Mucosa of gallbladder (tissue), 1 donor: ENCODE measurements around the gene LAMB4. TPM values are rescaled to one million over a fixed set of nuclear protein-coding genes. Genes with fewer than 3 reads are reported as not detected.

Experiments used
- DNase-seq: peaks from one replicate; pipeline ENCODE4 v3.0.0-alpha.2; 2020; ENCODE audit warnings: low spot score
- total RNA-seq: library from RNA; stranded (reverse); gene quantifications from one replicate; pipeline ENCODE4 v1.2.1, GENCODE V29; 2021
- donor health status: DM: no; HTN: no; CAD: no.

Gene LAMB4
- total RNA-seq, 1 donor from 2014 or later = 0.83 TPM

- no peak for DNase-seq
Observed at GRCh38 chr7:108112683-108113082, 17.5 kb downstream of the LAMB4 start.

GRCh38 chr7:108109221-108109908 is 20.8 kb downstream of the LAMB4 start:
- no peak for DNase-seq

GRCh38 chr7:108108131-108108530 is 22.0 kb downstream of the LAMB4 start:
- no peak for DNase-seq

- DNase-seq = peak; percentile 20
Observed at GRCh38 chr7:108104324-108104723, 25.8 kb downstream of the LAMB4 start.

GRCh38 chr7:108103558-108104298 is 26.4 kb downstream of the LAMB4 start:
- peak; percentile 27 for DNase-seq

GRCh38 chr7:108102671-108103312 is 27.4 kb downstream of the LAMB4 start:
- no peak for DNase-seq

- no peak for DNase-seq
Observed at GRCh38 chr7:108101759-108102158, 28.4 kb downstream of the LAMB4 start.

- no peak for DNase-seq
Observed at GRCh38 chr7:108099713-108100112, 30.4 kb downstream of the LAMB4 start.

GRCh38 chr7:108097703-108098102 is 32.5 kb downstream of the LAMB4 start:
- no peak for DNase-seq

- DNase-seq = no peak
Observed at GRCh38 chr7:108096996-108097395, 33.2 kb downstream of the LAMB4 start.

- DNase-seq = peak; percentile 77
Observed at GRCh38 chr7:108094933-108095710, 35.0 kb downstream of the LAMB4 start.

GRCh38 chr7:108094346-108094745 is 35.8 kb downstream of the LAMB4 start:
- DNase-seq = no peak

GRCh38 chr7:108093851-108094331 is 36.3 kb downstream of the LAMB4 start:
- DNase-seq = no peak

GRCh38 chr7:108093341-108093740 is 36.8 kb downstream of the LAMB4 start:
- no peak for DNase-seq

- no peak for DNase-seq
Observed at GRCh38 chr7:108091461-108091831, 38.7 kb downstream of the LAMB4 start.

GRCh38 chr7:108090791-108091460 is 39.2 kb downstream of the LAMB4 start:
- DNase-seq = no peak

GRCh38 chr7:108089381-108089780 is 40.8 kb downstream of the LAMB4 start:
- DNase-seq = no peak

- no peak for DNase-seq
Observed at GRCh38 chr7:108088729-108089128, 41.4 kb downstream of the LAMB4 start.

- DNase-seq = no peak
Observed at GRCh38 chr7:108087778-108088177, 42.4 kb downstream of the LAMB4 start.

- no peak for DNase-seq
Observed at GRCh38 chr7:108086962-108087361, 43.2 kb downstream of the LAMB4 start.

- DNase-seq = no peak
Observed at GRCh38 chr7:108086546-108086945, 43.6 kb downstream of the LAMB4 start.
